ENCODE measurements around the gene PLEKHA6.

The PLEKHA6 gene

DNA sequence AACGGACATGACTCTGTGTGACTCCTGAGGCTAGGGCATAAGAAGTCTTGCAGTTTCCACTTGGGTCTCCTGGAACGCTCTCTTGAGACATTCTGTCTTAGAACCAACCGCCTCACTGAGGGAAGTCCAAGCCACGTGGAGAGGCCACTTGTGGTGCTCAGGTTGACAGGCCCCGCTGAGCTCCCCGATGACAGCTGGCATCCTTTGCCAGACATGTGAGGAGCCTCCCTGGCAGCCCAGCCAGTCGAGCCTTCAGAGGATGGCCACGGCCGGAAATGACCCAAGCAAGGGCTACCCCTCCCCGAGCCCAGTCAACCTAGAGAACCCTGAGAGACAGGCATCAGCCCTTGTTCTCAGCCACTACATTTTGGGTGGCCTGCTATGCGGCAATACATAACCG, 20.7 kb downstream of the PLEKHA6 start:
- Histone ChIP-seq H3F3A (ENCODE audit: control insufficient read depth, insufficient read depth) (no peaks in the 10 kb centered on the region), H4K20me1 (ENCODE audit: control insufficient read depth, insufficient read depth, low read depth, low read length) (no peaks in the 10 kb centered on the region), H3K27me3 (ENCODE audit: control insufficient read depth, low read length) (peaks cover 28% of the 10 kb centered on the region), H3K4me2 (ENCODE audit: low read length) (no peak overlapping the region), H3K4me1 (ENCODE audit: control insufficient read depth, low read length) (no peaks in the 10 kb centered on the region), H3K9me2 (replicated peaks; ENCODE audit: control insufficient read depth, low read length) (no peaks in the 10 kb centered on the region), H3K79me2 (ENCODE audit: control insufficient read depth, low read length) (no peaks in the 10 kb centered on the region), H3K36me3 (ENCODE audit: control insufficient read depth, low read length) (no peaks in the 10 kb centered on the region), H3K4me3 (ENCODE audit: low read length) (no peak overlapping the region), H3K9me3 (ENCODE audit: control insufficient read depth, insufficient read depth, low read length) (no peaks in the 10 kb centered on the region), H3K27ac (ENCODE audit: low read depth, low read length) (no peak overlapping the region)
- no peak for TF ChIP-seq EZH2phosphoT487 (IDR thresholded peaks at IDR 0.05; ENCODE audit: borderline replicate concordance, low read length)
- TF ChIP-seq, protein P1, sequence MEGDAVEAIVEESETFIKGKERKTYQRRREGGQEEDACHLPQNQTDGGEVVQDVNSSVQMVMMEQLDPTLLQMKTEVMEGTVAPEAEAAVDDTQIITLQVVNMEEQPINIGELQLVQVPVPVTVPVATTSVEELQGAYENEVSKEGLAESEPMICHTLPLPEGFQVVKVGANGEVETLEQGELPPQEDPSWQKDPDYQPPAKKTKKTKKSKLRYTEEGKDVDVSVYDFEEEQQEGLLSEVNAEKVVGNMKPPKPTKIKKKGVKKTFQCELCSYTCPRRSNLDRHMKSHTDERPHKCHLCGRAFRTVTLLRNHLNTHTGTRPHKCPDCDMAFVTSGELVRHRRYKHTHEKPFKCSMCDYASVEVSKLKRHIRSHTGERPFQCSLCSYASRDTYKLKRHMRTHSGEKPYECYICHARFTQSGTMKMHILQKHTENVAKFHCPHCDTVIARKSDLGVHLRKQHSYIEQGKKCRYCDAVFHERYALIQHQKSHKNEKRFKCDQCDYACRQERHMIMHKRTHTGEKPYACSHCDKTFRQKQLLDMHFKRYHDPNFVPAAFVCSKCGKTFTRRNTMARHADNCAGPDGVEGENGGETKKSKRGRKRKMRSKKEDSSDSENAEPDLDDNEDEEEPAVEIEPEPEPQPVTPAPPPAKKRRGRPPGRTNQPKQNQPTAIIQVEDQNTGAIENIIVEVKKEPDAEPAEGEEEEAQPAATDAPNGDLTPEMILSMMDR (IDR thresholded peaks at IDR 0.05; ENCODE audit: low read depth, low read length, poor library complexity, severe bottlenecking), result no peak

DNA sequence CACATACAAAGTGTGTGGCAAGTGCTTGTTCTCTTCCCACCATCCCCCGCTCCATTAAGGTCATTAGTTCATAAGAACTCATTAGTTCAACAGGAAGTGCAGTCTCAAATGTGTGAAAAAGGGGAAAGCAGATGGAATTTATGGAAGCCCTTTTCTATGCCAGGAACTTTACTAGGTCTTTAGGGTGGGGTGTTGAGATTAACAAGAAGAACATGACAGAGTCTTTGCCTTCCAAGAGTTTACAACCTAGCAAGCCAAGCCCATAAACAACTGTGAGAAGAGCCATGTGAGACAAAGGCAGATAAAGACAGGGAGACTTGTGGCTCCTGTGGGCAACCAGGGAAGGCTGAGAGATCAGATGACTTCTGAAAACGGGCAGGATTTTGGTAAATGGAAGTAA, 21.4 kb downstream of the PLEKHA6 start:
- Histone ChIP-seq H3K79me2 (ENCODE audit: control insufficient read depth, low read length) (no peaks in the 10 kb centered on the region), H3K27ac (ENCODE audit: low read depth, low read length) (no peak overlapping the region), H3K4me3 (ENCODE audit: low read length) (no peak overlapping the region), H3K4me2 (ENCODE audit: low read length) (no peak overlapping the region), H4K20me1 (ENCODE audit: control insufficient read depth, insufficient read depth, low read depth, low read length) (no peaks in the 10 kb centered on the region), H3K4me1 (ENCODE audit: control insufficient read depth, low read length) (no peaks in the 10 kb centered on the region), H3K9me3 (ENCODE audit: control insufficient read depth, insufficient read depth, low read length) (no peaks in the 10 kb centered on the region), H3K9me2 (replicated peaks; ENCODE audit: control insufficient read depth, low read length) (no peaks in the 10 kb centered on the region), H3K27me3 (ENCODE audit: control insufficient read depth, low read length) (peaks cover 28% of the 10 kb centered on the region), H3K36me3 (ENCODE audit: control insufficient read depth, low read length) (no peaks in the 10 kb centered on the region), H3F3A (ENCODE audit: control insufficient read depth, insufficient read depth) (no peaks in the 10 kb centered on the region)
- TF ChIP-seq, protein P1 (IDR thresholded peaks at IDR 0.05; ENCODE audit: low read depth, low read length, poor library complexity, severe bottlenecking), result no peak
- TF ChIP-seq EZH2phosphoT487 (IDR thresholded peaks at IDR 0.05; ENCODE audit: borderline replicate concordance, low read length), result no peak

DNA sequence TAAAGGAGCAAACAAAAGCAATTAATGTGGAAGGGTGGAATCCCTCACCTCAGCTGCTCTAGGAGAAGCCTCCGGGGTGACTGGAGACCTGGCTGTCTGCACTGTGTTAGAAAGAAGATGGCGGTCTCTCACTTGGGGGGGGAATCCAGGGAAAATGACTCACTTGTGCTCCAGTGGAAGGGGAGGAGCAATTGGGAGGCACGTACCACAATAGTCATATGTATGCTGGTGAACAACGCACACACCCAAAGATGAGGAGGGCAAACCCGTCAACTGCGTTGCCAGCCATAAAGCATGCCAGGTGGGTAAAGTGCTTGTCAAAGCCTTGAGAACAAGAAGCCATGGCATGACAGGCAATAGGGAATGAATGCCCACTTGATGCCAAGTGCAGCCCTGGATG, 22.1 kb downstream of the PLEKHA6 start:
- Histone ChIP-seq H3F3A (ENCODE audit: control insufficient read depth, insufficient read depth) (no peaks in the 10 kb centered on the region), H3K4me2 (ENCODE audit: low read length) (no peak overlapping the region), H3K9me2 (replicated peaks; ENCODE audit: control insufficient read depth, low read length) (no peaks in the 10 kb centered on the region), H3K27me3 (ENCODE audit: control insufficient read depth, low read length) (peaks cover 29% of the 10 kb centered on the region), H3K79me2 (ENCODE audit: control insufficient read depth, low read length) (no peaks in the 10 kb centered on the region), H3K9me3 (ENCODE audit: control insufficient read depth, insufficient read depth, low read length) (no peaks in the 10 kb centered on the region), H3K36me3 (ENCODE audit: control insufficient read depth, low read length) (no peaks in the 10 kb centered on the region), H3K4me3 (ENCODE audit: low read length) (no peak overlapping the region), H3K27ac (ENCODE audit: low read depth, low read length) (no peak overlapping the region), H4K20me1 (ENCODE audit: control insufficient read depth, insufficient read depth, low read depth, low read length) (no peaks in the 10 kb centered on the region), H3K4me1 (ENCODE audit: control insufficient read depth, low read length) (no peaks in the 10 kb centered on the region)
- TF ChIP-seq, protein P1 (IDR thresholded peaks at IDR 0.05; ENCODE audit: low read depth, low read length, poor library complexity, severe bottlenecking), result no peak
- no peak for TF ChIP-seq EZH2phosphoT487 (IDR thresholded peaks at IDR 0.05; ENCODE audit: borderline replicate concordance, low read length)

DNA sequence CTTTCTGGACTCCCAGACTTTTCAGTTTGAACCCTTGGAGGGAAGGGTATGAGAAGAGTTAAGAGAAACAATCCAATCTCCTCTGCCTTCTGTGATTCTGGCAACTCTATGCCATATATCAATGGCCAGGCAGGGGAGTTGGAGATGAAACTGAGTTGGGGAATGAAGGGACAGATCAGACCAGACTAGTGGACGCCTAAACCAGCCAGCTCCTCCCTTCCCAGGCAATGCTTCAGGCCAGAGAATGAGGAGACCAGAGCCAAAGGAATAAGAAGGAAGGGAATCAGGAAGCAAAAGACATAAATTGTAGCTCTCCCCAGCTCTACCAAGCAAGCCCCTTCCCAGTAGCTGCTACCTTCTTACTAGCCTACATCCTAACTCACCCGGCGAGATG, 22.7 kb downstream of the PLEKHA6 start:
- Histone ChIP-seq H3K4me3 (ENCODE audit: low read length) (no peak overlapping the region), H3K4me2 (ENCODE audit: low read length) (no peak overlapping the region), H3F3A (ENCODE audit: control insufficient read depth, insufficient read depth) (no peaks in the 10 kb centered on the region), H3K79me2 (ENCODE audit: control insufficient read depth, low read length) (no peaks in the 10 kb centered on the region), H3K27me3 (ENCODE audit: control insufficient read depth, low read length) (peaks cover 28% of the 10 kb centered on the region), H4K20me1 (ENCODE audit: control insufficient read depth, insufficient read depth, low read depth, low read length) (no peaks in the 10 kb centered on the region), H3K9me3 (ENCODE audit: control insufficient read depth, insufficient read depth, low read length) (no peaks in the 10 kb centered on the region), H3K9me2 (replicated peaks; ENCODE audit: control insufficient read depth, low read length) (no peaks in the 10 kb centered on the region), H3K27ac (ENCODE audit: low read depth, low read length) (no peak overlapping the region), H3K4me1 (ENCODE audit: control insufficient read depth, low read length) (no peaks in the 10 kb centered on the region), H3K36me3 (ENCODE audit: control insufficient read depth, low read length) (no peaks in the 10 kb centered on the region)
- TF ChIP-seq, protein P1 (IDR thresholded peaks at IDR 0.05; ENCODE audit: low read depth, low read length, poor library complexity, severe bottlenecking), result no peak
- TF ChIP-seq EZH2phosphoT487 (IDR thresholded peaks at IDR 0.05; ENCODE audit: borderline replicate concordance, low read length), result no peak

Data from DOHH2 (cell line).